Gastroesophageal sphincter (tissue), 3 donors: ENCODE measurements around the gene MAN1C1.

Experiments used
- CTCF ChIP-seq, 4 experiments: fragments of 200-600 bp in 2 of 4; fragments of 450-650 bp in 2 of 4; sonication (generic) in 1 of 4; IDR thresholded peaks; one replicate each; pipeline ENCODE4 v1.5.1; 2017 to 2019; ENCODE audit warnings: antibody characterized with exemption in 4 of 4, mild to moderate bottlenecking in 2 of 4, moderate library complexity in 2 of 4
- EP300 ChIP-seq: sonication (generic); formaldehyde crosslinking; IDR thresholded peaks from one replicate; pipeline ENCODE4 v1.6.1; 2017; ENCODE audit warnings: antibody characterized with exemption, mild to moderate bottlenecking
- POLR2A ChIP-seq, 2 donors: fragments of 450-650 bp; IDR thresholded peaks; one replicate each; pipeline ENCODE4 v1.6.1; 2017; ENCODE audit warnings: antibody characterized with exemption in 2 of 2, mild to moderate bottlenecking in 2 of 2, moderate library complexity in 1 of 2
- POLR2AphosphoS5 ChIP-seq: sonication (generic); formaldehyde crosslinking; IDR thresholded peaks from one replicate; pipeline ENCODE4 v1.6.1; 2017; ENCODE audit warnings: antibody characterized with exemption

GRCh38 chr1:25808481-25809244 lies 192.1 kb downstream of the MAN1C1 start:
- TF ChIP-seq POLR2A (IDR thresholded peaks at IDR 0.05) (no peak), CTCF (IDR thresholded peaks at IDR 0.05) (no peak), EP300 (no peak), POLR2AphosphoS5 (no peak)
